HCT116 (cell line): Measurements from ENCODE around the gene OBSCN. TPM values are rescaled to one million over a fixed set of nuclear protein-coding genes. Genes with fewer than 3 reads are reported as not detected.

ENCODE experiments used
- ATAC-seq: fragments of 200-7000 bp; cut with Tn5 transposase; 2 replicates; pipeline ENCODE4 v1.9.1; 2020; ENCODE audit warnings: mild to moderate bottlenecking, moderate library complexity
- BruUV-seq: library from RNA; stranded (reverse); fragments of 400-500 nt; replicated peaks from 2 replicates; lab custom pipeline; 2021; lab: Mats Ljungman, UMichigan
- CTCF ChIA-PET: fragments of 300-600 bp; sonication (Branson Sonifier 250); formaldehyde crosslinking; loops from one replicate; lab custom pipeline; 2021; ENCODE audit warnings: antibody characterized with exemption; lab: Charles Lee
- POLR2A ChIA-PET: fragments of 300-600, 350-600 bp; sonication (Branson Sonifier 250); formaldehyde crosslinking; loops from one replicate; lab custom pipeline; 2021; ENCODE audit warnings: antibody characterized with exemption; lab: Charles Lee
- RAD21 ChIA-PET, 2 experiments: fragments of 300-600 bp; sonication (Branson Sonifier 250); formaldehyde crosslinking; loops; one replicate each; lab custom pipeline; 2023; ENCODE audit warnings: low total read pairs in 2 of 2; ENCODE audit not compliant: uncharacterized antibody in 2 of 2, unreplicated experiment in 2 of 2, low non-redundant PET in 1 of 2; lab: Charles Lee
- DNase-seq: peaks from one replicate; pipeline ENCODE4 v3.0.0-alpha.2; 2010; ENCODE audit warnings: low read depth, low spot score
- H2AFZ ChIP-seq: fragments of 200-600 bp; shearing (Covaris generic), sonication (generic); 2 replicates; pipeline ENCODE4 v1.6.1; 2017; ENCODE audit warnings: low read depth, mixed run types, mixed read lengths, antibody characterized with exemption, low read length; ENCODE audit not compliant: poor library complexity, severe bottlenecking
- H3K27ac ChIP-seq: 2 replicates; pipeline ENCODE4 v1.5.1; 2012; ENCODE audit warnings: low read depth, low read length
- H3K27me3 ChIP-seq: fragments of 200-600 bp; sonication (generic); 2 replicates; pipeline ENCODE4 v1.6.1; 2016; ENCODE audit warnings: mixed run types, low read length, mixed read lengths; ENCODE audit not compliant: insufficient read depth
- H3K36me3 ChIP-seq, 2 experiments: fragments of 200-500 bp in 1 of 2; fragments of 200-600 bp in 1 of 2; sonication (Bioruptor generic) in 1 of 2; sonication (generic) in 1 of 2; 2 replicates each; pipeline versions ENCODE4 v1.5.1 to v1.6.1; 2014 to 2016; ENCODE audit warnings: low read length in 2 of 2, inconsistent platforms in 1 of 2, mixed read lengths in 1 of 2, mixed run types in 1 of 2; ENCODE audit not compliant: insufficient read depth in 2 of 2, control insufficient read depth in 1 of 2
- H3K4me1 ChIP-seq, 2 experiments: fragments of 200-600 bp in 1 of 2; sonication (generic) in 1 of 2; 2 replicates each; pipeline versions ENCODE4 v1.5.1 to v1.6.1; 2012 to 2017; ENCODE audit warnings: low read length in 2 of 2, inconsistent platforms in 1 of 2, mild to moderate bottlenecking in 1 of 2, mixed read lengths in 1 of 2, mixed run types in 1 of 2, moderate library complexity in 1 of 2; ENCODE audit not compliant: insufficient read depth in 2 of 2, control insufficient read depth in 1 of 2
- H3K4me2 ChIP-seq: fragments of 200-600 bp; sonication (generic); 2 replicates; pipeline ENCODE4 v1.6.1; 2017; ENCODE audit warnings: mixed run types, low read length, mixed read lengths
- H3K4me3 ChIP-seq, 2 experiments: fragments of 200-600 bp in 1 of 2; sonication (generic) in 1 of 2; replicated peaks in 1 of 2; 2 replicates each; pipeline ENCODE4 v1.5.1; 2011 to 2016; ENCODE audit warnings: low read length in 2 of 2, control low read depth in 1 of 2, low read depth in 1 of 2, mild to moderate bottlenecking in 1 of 2, mixed read lengths in 1 of 2, mixed run types in 1 of 2
- H3K79me2 ChIP-seq: fragments of 200-600 bp; sonication (generic); 2 replicates; pipeline ENCODE4 v1.6.1; 2017; ENCODE audit warnings: mild to moderate bottlenecking, mixed run types, low read length, moderate library complexity, mixed read lengths; ENCODE audit not compliant: insufficient read depth
- H3K9ac ChIP-seq: fragments of 200-600 bp; sonication (generic); 2 replicates; pipeline ENCODE4 v1.6.1; 2016; ENCODE audit warnings: low read length, mixed read lengths
- H3K9me2 ChIP-seq: fragments of 200-600 bp; sonication (generic), shearing (Covaris generic); 2 replicates; pipeline ENCODE4 v1.6.1; 2017; ENCODE audit warnings: mixed run types, mild to moderate bottlenecking, moderate library complexity; ENCODE audit not compliant: insufficient read depth
- H3K9me3 ChIP-seq, 2 experiments: fragments of 200-500 bp in 1 of 2; fragments of 200-600 bp in 1 of 2; sonication (Bioruptor generic) in 1 of 2; sonication (generic) in 1 of 2; 2 replicates each; pipeline ENCODE4 v1.6.1; 2014 to 2017; ENCODE audit warnings: low read length in 2 of 2, mixed read lengths in 2 of 2, inconsistent platforms in 1 of 2, low read depth in 1 of 2, mild to moderate bottlenecking in 1 of 2, mixed run types in 1 of 2, moderate library complexity in 1 of 2; ENCODE audit not compliant: control insufficient read depth in 1 of 2, insufficient read depth in 1 of 2
- H4K20me1 ChIP-seq: fragments of 200-600 bp; sonication (generic), shearing (Covaris generic); 2 replicates; pipeline ENCODE4 v1.6.1; 2017; ENCODE audit warnings: mixed run types, mild to moderate bottlenecking, moderate library complexity; ENCODE audit not compliant: insufficient read depth
- ATF3 ChIP-seq: IDR thresholded peaks from 2 replicates; pipeline ENCODE4 v1.6.1; 2012
- CBX3 ChIP-seq: IDR thresholded peaks from 2 replicates; pipeline ENCODE4 v1.6.1; 2012; ENCODE audit warnings: low read depth
- CEBPB ChIP-seq: IDR thresholded peaks from 2 replicates; pipeline ENCODE4 v1.6.1; 2012; ENCODE audit warnings: low read depth
- CTCF ChIP-seq, 3 experiments: fragments of 200-600 bp in 1 of 3; sonication (generic) in 1 of 3; IDR thresholded peaks in 2 of 3; conservative IDR thresholded peaks in 1 of 3; 2 replicates each; pipeline ENCODE4 v1.5.1; 2012 to 2017; ENCODE audit warnings: low read depth in 2 of 3, low read length in 2 of 3, antibody characterized with exemption in 1 of 3, borderline replicate concordance in 1 of 3, control low read depth in 1 of 3, mild to moderate bottlenecking in 1 of 3, mixed read lengths in 1 of 3, mixed run types in 1 of 3, moderate library complexity in 1 of 3; ENCODE audit not compliant: insufficient read depth in 1 of 3
- EGR1 ChIP-seq: IDR thresholded peaks from 2 replicates; pipeline ENCODE4 v1.6.1; 2012; ENCODE audit warnings: low read depth
- EZH2 ChIP-seq: fragments of 200-600 bp; sonication (generic); IDR thresholded peaks from 2 replicates; pipeline ENCODE4 v1.6.1; 2017; ENCODE audit warnings: antibody characterized with exemption, mixed run types
- EZH2phosphoT487 ChIP-seq: fragments of 200-600 bp; IDR thresholded peaks from 2 replicates; pipeline ENCODE4 v1.6.1; 2018; ENCODE audit warnings: antibody characterized with exemption, borderline replicate concordance
- FOSL1 ChIP-seq: IDR thresholded peaks from 2 replicates; pipeline ENCODE4 v1.6.1; 2012; ENCODE audit warnings: low read depth
- JUND ChIP-seq: IDR thresholded peaks from 2 replicates; pipeline ENCODE4 v1.6.1; 2012
- POLR2A ChIP-seq: IDR thresholded peaks from 2 replicates; pipeline ENCODE4 v1.7.0; 2011; ENCODE audit warnings: borderline replicate concordance; ENCODE audit not compliant: insufficient read depth, insufficient read length; ENCODE audit errors: extremely low read depth
- POLR2AphosphoS5 ChIP-seq: IDR thresholded peaks from 2 replicates; pipeline ENCODE4 v1.6.1; 2011; ENCODE audit warnings: mild to moderate bottlenecking, low read depth, low read length, moderate library complexity
- RAD21 ChIP-seq: IDR thresholded peaks from 2 replicates; pipeline ENCODE4 v1.6.1; 2012; ENCODE audit warnings: low read depth, mild to moderate bottlenecking
- SIN3A ChIP-seq: IDR thresholded peaks from 2 replicates; pipeline ENCODE4 v1.6.1; 2012; ENCODE audit warnings: low read depth
- SP1 ChIP-seq: IDR thresholded peaks from 2 replicates; pipeline ENCODE4 v1.6.1; 2012; ENCODE audit warnings: low read depth
- SRF ChIP-seq: IDR thresholded peaks from 2 replicates; pipeline ENCODE4 v1.6.1; 2012; ENCODE audit warnings: low read depth
- TCF7L2 ChIP-seq: IDR thresholded peaks from 2 replicates; pipeline ENCODE4 v1.7.0; 2011; ENCODE audit warnings: borderline replicate concordance, inconsistent platforms; ENCODE audit not compliant: insufficient read depth, insufficient read length; ENCODE audit errors: extremely low read depth
- YY1 ChIP-seq: IDR thresholded peaks from 2 replicates; pipeline ENCODE4 v1.6.1; 2011; ENCODE audit warnings: low read length, low read depth, moderate library complexity, mild to moderate bottlenecking; ENCODE audit not compliant: insufficient replicate concordance; ENCODE audit errors: extremely low read depth
- ZFX ChIP-seq: fragments of 450-650 bp; IDR thresholded peaks from 2 replicates; pipeline ENCODE4 v1.6.1; 2017
- ZNF274 ChIP-seq: fragments of 200-500 bp; sonication (Bioruptor generic); IDR thresholded peaks from 2 replicates; pipeline ENCODE4 v1.6.1; 2014; ENCODE audit warnings: mild to moderate bottlenecking, low read depth, low read length, inconsistent platforms
- intact Hi-C: fragments of 100-400 bp; cut with micrococcal nuclease; formaldehyde crosslinking; loops from 2 replicates; pipeline ENCODE4 v1.10.0; 2022
- total RNA-seq: library from RNA; stranded (reverse); gene quantifications from one replicate; pipeline ENCODE4 v1.2.1, GENCODE V29; 2021; ENCODE audit not compliant: unreplicated experiment
- TF ChIP-seq, protein P1 (sequence below): IDR thresholded peaks from 2 replicates; pipeline ENCODE4 v1.6.1; 2011; ENCODE audit warnings: mild to moderate bottlenecking, low read length, moderate library complexity; ENCODE audit not compliant: insufficient replicate concordance; ENCODE audit errors: extremely low read depth

Gene OBSCN
- total RNA-seq, 1 experiment from 2014 or later: 16.6 TPM

GRCh38 chr1:228226141-228226874, 18.5 kb downstream of the OBSCN start:
- Histone ChIP-seq H3K4me2 (no peak overlapping the region), H3K79me2 (no peaks in the 10 kb centered on the region), H3K4me1 (peaks cover 0 to 5% of the 10 kb centered on the region in 2 experiments; a peak in 1 of 4 replicates), H4K20me1 (no peaks in the 10 kb centered on the region), H3K36me3 (no peaks in the 10 kb centered on the region), H3K27ac (no peak overlapping the region), H3K4me3 (no peak overlapping the region), H3K27me3 (no peaks in the 10 kb centered on the region), H3K9me2 (no peaks in the 10 kb centered on the region)
- ATAC-seq (no peak), DNase-seq (no peak)
- CTCF ChIA-PET: interaction anchor here (0.9 kb wide), 1 partner anchor 13 kb away, joined by 3 read pairs; no protein-coding TSS in a partner anchor
- intact Hi-C loops: no loop called here
- BruUV-seq: no TSS peak
- TF ChIP-seq EGR1 (no peak), ZFX (no peak), EZH2phosphoT487 (no peak), CEBPB (no peak), TCF7L2 (no peak), FOSL1 (no peak), RAD21 (no peak), POLR2A (no peak), YY1 (no peak), EZH2 (no peak), SIN3A (no peak), CBX3 (no peak), JUND (no peak), ATF3 (no peak), POLR2AphosphoS5 (no peak), CTCF (IDR thresholded peaks at IDR 0.05 in 2 of 3, conservative IDR thresholded peaks at IDR 0.05 in 1 of 3; ENCODE audit: borderline replicate concordance in 1 of 3, insufficient read depth in 1 of 3, low read depth in 2 of 3, low read length in 2 of 3) (no peak), ZNF274 (no peak), SRF (no peak), SP1 (no peak)
- TF ChIP-seq, protein P1, sequence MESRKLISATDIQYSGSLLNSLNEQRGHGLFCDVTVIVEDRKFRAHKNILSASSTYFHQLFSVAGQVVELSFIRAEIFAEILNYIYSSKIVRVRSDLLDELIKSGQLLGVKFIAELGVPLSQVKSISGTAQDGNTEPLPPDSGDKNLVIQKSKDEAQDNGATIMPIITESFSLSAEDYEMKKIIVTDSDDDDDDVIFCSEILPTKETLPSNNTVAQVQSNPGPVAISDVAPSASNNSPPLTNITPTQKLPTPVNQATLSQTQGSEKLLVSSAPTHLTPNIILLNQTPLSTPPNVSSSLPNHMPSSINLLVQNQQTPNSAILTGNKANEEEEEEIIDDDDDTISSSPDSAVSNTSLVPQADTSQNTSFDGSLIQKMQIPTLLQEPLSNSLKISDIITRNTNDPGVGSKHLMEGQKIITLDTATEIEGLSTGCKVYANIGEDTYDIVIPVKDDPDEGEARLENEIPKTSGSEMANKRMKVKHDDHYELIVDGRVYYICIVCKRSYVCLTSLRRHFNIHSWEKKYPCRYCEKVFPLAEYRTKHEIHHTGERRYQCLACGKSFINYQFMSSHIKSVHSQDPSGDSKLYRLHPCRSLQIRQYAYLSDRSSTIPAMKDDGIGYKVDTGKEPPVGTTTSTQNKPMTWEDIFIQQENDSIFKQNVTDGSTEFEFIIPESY: no peak
- TF ChIP-seq, all 23 proteins: peak for 0
- ChIA-PET RAD21 (no interaction called here), POLR2A (no interaction called here)
- Histone ChIP-seq H3K9ac (no peak overlapping the region), H2AFZ (no peak overlapping the region), H3K9me3 (no peaks in the 10 kb centered on the region)
